Esophagus muscularis mucosa (tissue), 4 donors: ENCODE results near the gene KLHL3. TPM values are rescaled to one million over a fixed set of nuclear protein-coding genes. Genes with fewer than 3 reads are reported as not detected.

ENCODE experiments used
- DNase-seq: peaks from one replicate; pipeline ENCODE4 v3.0.0-alpha.2; 2017; ENCODE audit errors: extremely low spot score
- H3K27ac ChIP-seq, 4 donors: fragments of 200-600 bp; sonication (generic); replicated peaks in 1 of 4; 1 replicate in 3 of 4; 2 replicates in 1 of 4; pipeline ENCODE4 v1.5.1; 2016 to 2019; ENCODE audit warnings: mild to moderate bottlenecking in 1 of 4
- H3K27me3 ChIP-seq, 4 donors: fragments of 200-600 bp; sonication (generic); one replicate each; pipeline versions ENCODE4 v1.5.1 to v1.6.0; 2016 to 2019
- H3K36me3 ChIP-seq, 4 donors: fragments of 200-600 bp; sonication (generic); one replicate each; pipeline ENCODE4 v1.5.1; 2016 to 2019
- H3K4me1 ChIP-seq, 4 donors: fragments of 200-600 bp; sonication (generic); one replicate each; pipeline ENCODE4 v1.5.1; 2016 to 2019
- H3K4me3 ChIP-seq, 4 donors: fragments of 200-600 bp; sonication (generic); 1 replicate in 2 of 4; 2 replicates in 2 of 4; pipeline ENCODE4 v1.5.1; 2016 to 2019; ENCODE audit warnings: mild to moderate bottlenecking in 4 of 4, moderate library complexity in 1 of 4
- H3K9me3 ChIP-seq, 4 donors: fragments of 200-600 bp; sonication (generic); 1 replicate in 3 of 4; 2 replicates in 1 of 4; pipeline ENCODE4 v1.5.1; 2016 to 2019
- CTCF ChIP-seq, 3 experiments: fragments of 200-600 bp in 2 of 3; fragments of 450-650 bp in 1 of 3; sonication (generic) in 2 of 3; IDR thresholded peaks; one replicate each; pipeline ENCODE4 v1.5.1; 2017 to 2019; ENCODE audit warnings: antibody characterized with exemption in 3 of 3, mild to moderate bottlenecking in 2 of 3, moderate library complexity in 1 of 3
- EP300 ChIP-seq: sonication (generic); formaldehyde crosslinking; IDR thresholded peaks from one replicate; pipeline ENCODE4 v1.6.1; 2017; ENCODE audit warnings: antibody characterized with exemption
- POLR2A ChIP-seq: fragments of 450-650 bp; IDR thresholded peaks from one replicate; pipeline ENCODE4 v1.6.1; 2017; ENCODE audit warnings: antibody characterized with exemption, moderate library complexity, mild to moderate bottlenecking, low read depth
- POLR2AphosphoS5 ChIP-seq, 2 donors: sonication (generic); formaldehyde crosslinking; IDR thresholded peaks; one replicate each; pipeline ENCODE4 v1.6.1; 2017; ENCODE audit warnings: antibody characterized with exemption in 2 of 2
- WGBS: methylation state at CpG from one replicate; pipeline ENCODE4 v1.1.5; 2018; 5-methylcytosine and 5-hydroxymethylcytosine counted together
- intact Hi-C: fragments of 100-400 bp; cut with DNase I; formaldehyde crosslinking; loops from one replicate; pipeline ENCODE4 v1.15.1; 2023
- total RNA-seq, 4 donors: library from RNA; depleted of rRNA; stranded (reverse); fragments of >200 nt; gene quantifications; one replicate each; pipeline versions ENCODE4 v1.1.0 to v1.2.1, GENCODE V29; 2016

KLHL3 gene
- total RNA-seq, 4 donors from 2014 or later, result 3.0 to 7.8 (median 5.6) TPM

GRCh38 chr5:137733006-137733405 lies 2.9 kb downstream of the KLHL3 start:
- peaks cover 28 to 40% (median 31%) of the 10 kb centered on the region in 4 donors for H3K4me1 ChIP-seq
- WGBS, result 96% methylated on average over 3 of the region's 3 CpGs
- no peaks in the 10 kb centered on the region for H3K27me3 ChIP-seq
- no peak for DNase-seq
- no peak overlapping the region for H3K4me3 ChIP-seq
- H3K9me3 ChIP-seq, result no peaks in the 10 kb centered on the region
- H3K27ac ChIP-seq, result no peak overlapping the region
- intact Hi-C loops, result no loop called here
- no peak for TF ChIP-seq EP300
- TF ChIP-seq CTCF (IDR thresholded peaks at IDR 0.05), result no peak
- no peak for TF ChIP-seq POLR2AphosphoS5 (IDR thresholded peaks at IDR 0.05)
- no peak for TF ChIP-seq POLR2A
- H3K36me3 ChIP-seq, result no peaks in the 10 kb centered on the region

DNA sequence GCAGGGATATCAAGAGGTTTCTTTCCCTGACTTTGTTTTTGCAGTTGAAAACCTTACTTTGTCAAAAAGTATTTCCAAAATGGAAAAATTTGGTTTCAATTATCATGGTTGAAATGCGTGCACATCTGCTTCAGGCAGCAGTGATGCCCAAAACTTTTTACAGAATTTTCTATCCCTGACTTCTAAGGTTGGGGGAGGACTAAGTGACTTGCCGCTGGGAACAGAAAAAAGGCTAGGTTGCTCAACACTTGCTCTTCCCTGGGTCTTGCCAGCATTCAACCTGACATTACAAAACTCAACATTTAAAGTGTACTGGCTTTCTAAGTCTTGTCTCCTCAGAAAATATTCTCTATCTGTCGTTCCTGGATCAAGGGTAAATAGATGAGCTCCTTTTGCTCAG lies 4.7 kb downstream of the KLHL3 start:
- intact Hi-C loops, result no loop called here
- Histone ChIP-seq H3K27ac (no peak overlapping the region), H3K9me3 (no peaks in the 10 kb centered on the region), H3K36me3 (no peaks in the 10 kb centered on the region), H3K27me3 (no peaks in the 10 kb centered on the region), H3K4me1 (peaks cover 18 to 22% (median 19%) of the 10 kb centered on the region in 4 donors), H3K4me3 (no peak overlapping the region)
- no peak for DNase-seq
- 79% methylated on average over 3 of the region's 3 CpGs for WGBS
- TF ChIP-seq EP300 (no peak), CTCF (IDR thresholded peaks at IDR 0.05) (no peak), POLR2A (no peak), POLR2AphosphoS5 (IDR thresholded peaks at IDR 0.05) (no peak)

DNA sequence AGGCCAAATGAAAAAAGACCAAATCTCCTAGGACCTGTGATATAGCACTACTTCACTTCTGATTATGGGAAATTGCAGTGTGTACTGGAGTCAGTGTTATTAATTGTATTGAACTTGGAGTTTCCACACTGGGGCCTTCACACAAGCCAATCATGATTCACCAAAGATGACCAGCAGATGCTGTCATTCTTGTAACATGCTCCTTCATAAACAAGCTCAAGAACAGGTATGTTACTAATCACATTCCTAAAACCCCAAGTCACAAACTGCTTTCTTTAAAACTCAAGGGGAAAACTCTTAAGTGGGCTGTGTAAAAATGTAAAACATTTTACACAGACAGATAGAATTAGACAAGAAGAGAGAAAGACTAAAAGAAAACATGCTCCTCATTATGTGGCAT lies 5.6 kb downstream of the KLHL3 start:
- TF ChIP-seq CTCF (IDR thresholded peaks at IDR 0.05) (no peak), POLR2AphosphoS5 (IDR thresholded peaks at IDR 0.05) (no peak), EP300 (no peak), POLR2A (no peak)
- intact Hi-C loops, result no loop called here
- DNase-seq, result no peak
- Histone ChIP-seq H3K4me1 (peaks cover 10 to 15% (median 12%) of the 10 kb centered on the region in 4 donors), H3K36me3 (no peaks in the 10 kb centered on the region), H3K27ac (no peak overlapping the region), H3K9me3 (no peaks in the 10 kb centered on the region), H3K27me3 (no peaks in the 10 kb centered on the region), H3K4me3 (no peak overlapping the region)

DNA sequence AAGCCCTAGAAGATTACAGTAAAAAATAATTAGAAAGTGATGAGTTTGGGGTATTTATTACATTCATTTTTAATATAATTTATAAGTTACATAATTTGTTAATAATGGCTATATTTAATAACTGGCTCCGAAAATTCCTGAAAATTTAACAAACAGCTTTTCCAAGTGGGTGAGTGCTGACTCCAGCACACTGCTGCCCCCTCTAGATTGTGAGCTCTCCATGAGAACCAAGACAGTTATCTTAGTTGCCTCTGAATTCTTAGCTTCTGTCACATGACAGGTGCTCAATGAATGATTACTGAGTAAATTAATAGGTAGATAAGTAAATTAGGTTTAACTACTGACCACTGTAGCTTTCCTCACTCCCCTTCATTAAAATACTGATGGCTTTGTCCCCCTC lies 7.8 kb downstream of the KLHL3 start:
- no peaks in the 10 kb centered on the region for H3K9me3 ChIP-seq
- WGBS, result 97% methylated on average over 1 of the region's 1 CpG
- no peak overlapping the region for H3K4me3 ChIP-seq
- TF ChIP-seq POLR2A, result no peak
- no peak for TF ChIP-seq EP300
- TF ChIP-seq CTCF (IDR thresholded peaks at IDR 0.05), result no peak
- TF ChIP-seq POLR2AphosphoS5 (IDR thresholded peaks at IDR 0.05), result no peak
- H3K27me3 ChIP-seq, result no peaks in the 10 kb centered on the region
- no peak for DNase-seq
- H3K4me1 ChIP-seq, result no peaks in the 10 kb centered on the region
- no peaks in the 10 kb centered on the region for H3K36me3 ChIP-seq
- H3K27ac ChIP-seq, result no peak overlapping the region
- intact Hi-C loops, result no loop called here

GRCh38 chr5:137727623-137728022 lies 8.3 kb downstream of the KLHL3 start:
- 96% methylated on average over 2 of the region's 2 CpGs for WGBS
- intact Hi-C loops, result no loop called here
- no peaks in the 10 kb centered on the region for H3K9me3 ChIP-seq
- H3K27ac ChIP-seq, result no peak overlapping the region
- no peaks in the 10 kb centered on the region for H3K27me3 ChIP-seq
- no peak for DNase-seq
- TF ChIP-seq POLR2AphosphoS5 (IDR thresholded peaks at IDR 0.05) (no peak), EP300 (no peak), POLR2A (no peak), CTCF (IDR thresholded peaks at IDR 0.05) (no peak)
- H3K36me3 ChIP-seq, result no peaks in the 10 kb centered on the region
- H3K4me3 ChIP-seq, result no peak overlapping the region
- H3K4me1 ChIP-seq, result no peaks in the 10 kb centered on the region
